ENCODE results near the gene EDNRA.

The EDNRA gene

DNA sequence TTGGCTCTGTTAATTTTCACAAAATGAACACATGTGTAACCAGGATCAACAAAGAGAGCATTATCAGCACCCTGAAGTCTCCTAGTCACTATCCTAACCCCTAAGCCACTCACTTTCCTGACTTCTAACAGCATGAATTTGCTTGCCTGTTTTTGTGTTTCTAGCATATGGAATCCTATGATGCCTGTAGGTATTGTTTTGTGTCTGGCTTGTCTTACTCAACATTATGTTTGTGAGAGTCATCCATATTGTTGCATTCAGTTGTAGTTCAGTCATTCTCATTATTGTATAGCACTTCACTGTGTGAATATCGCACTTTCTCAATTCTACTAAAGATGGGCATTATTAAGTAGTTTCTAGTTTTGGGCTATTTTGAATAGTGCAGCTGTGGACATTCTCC lies 15.6 kb downstream of the EDNRA start:
- no peak for ATAC-seq
- TF ChIP-seq SNAI2 (CRISPR knock-in tag; IDR thresholded peaks at IDR 0.05): no peak
- TF ChIP-seq TCF4 (CRISPR knock-in tag; IDR thresholded peaks at IDR 0.05; ENCODE audit: borderline replicate concordance): no peak
- no peak for TF ChIP-seq ESRRG (CRISPR knock-in tag; IDR thresholded peaks at IDR 0.05)
- no peak for TF ChIP-seq RARB (CRISPR knock-in tag; IDR thresholded peaks at IDR 0.05)
- no peak for TF ChIP-seq TOX (CRISPR knock-in tag; IDR thresholded peaks at IDR 0.05; ENCODE audit: borderline replicate concordance)
- no peak for TF ChIP-seq ZNF70 (CRISPR knock-in tag; IDR thresholded peaks at IDR 0.05)
- no peak for TF ChIP-seq ZFP30 (CRISPR knock-in tag; IDR thresholded peaks at IDR 0.05)
- no peak for TF ChIP-seq ZFP3 (CRISPR knock-in tag; IDR thresholded peaks at IDR 0.05)
- TF ChIP-seq ZNF8 (CRISPR knock-in tag; IDR thresholded peaks at IDR 0.05): no peak
- TF ChIP-seq, protein P1, sequence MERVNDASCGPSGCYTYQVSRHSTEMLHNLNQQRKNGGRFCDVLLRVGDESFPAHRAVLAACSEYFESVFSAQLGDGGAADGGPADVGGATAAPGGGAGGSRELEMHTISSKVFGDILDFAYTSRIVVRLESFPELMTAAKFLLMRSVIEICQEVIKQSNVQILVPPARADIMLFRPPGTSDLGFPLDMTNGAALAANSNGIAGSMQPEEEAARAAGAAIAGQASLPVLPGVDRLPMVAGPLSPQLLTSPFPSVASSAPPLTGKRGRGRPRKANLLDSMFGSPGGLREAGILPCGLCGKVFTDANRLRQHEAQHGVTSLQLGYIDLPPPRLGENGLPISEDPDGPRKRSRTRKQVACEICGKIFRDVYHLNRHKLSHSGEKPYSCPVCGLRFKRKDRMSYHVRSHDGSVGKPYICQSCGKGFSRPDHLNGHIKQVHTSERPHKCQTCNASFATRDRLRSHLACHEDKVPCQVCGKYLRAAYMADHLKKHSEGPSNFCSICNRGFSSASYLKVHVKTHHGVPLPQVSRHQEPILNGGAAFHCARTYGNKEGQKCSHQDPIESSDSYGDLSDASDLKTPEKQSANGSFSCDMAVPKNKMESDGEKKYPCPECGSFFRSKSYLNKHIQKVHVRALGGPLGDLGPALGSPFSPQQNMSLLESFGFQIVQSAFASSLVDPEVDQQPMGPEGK (CRISPR knock-in tag; IDR thresholded peaks at IDR 0.05; ENCODE audit: borderline replicate concordance): no peak
- no peak for TF ChIP-seq BACH2 (CRISPR knock-in tag; IDR thresholded peaks at IDR 0.05; ENCODE audit: borderline replicate concordance)
- no peak for TF ChIP-seq ZC3H10 (CRISPR knock-in tag; IDR thresholded peaks at IDR 0.05)
- no peak for TF ChIP-seq OSR1 (CRISPR knock-in tag; IDR thresholded peaks at IDR 0.05)
- TF ChIP-seq CSDC2 (CRISPR knock-in tag; IDR thresholded peaks at IDR 0.05): no peak
- TF ChIP-seq PPARA (CRISPR knock-in tag; IDR thresholded peaks at IDR 0.05; ENCODE audit: borderline replicate concordance): no peak
- TF ChIP-seq, protein P2, sequence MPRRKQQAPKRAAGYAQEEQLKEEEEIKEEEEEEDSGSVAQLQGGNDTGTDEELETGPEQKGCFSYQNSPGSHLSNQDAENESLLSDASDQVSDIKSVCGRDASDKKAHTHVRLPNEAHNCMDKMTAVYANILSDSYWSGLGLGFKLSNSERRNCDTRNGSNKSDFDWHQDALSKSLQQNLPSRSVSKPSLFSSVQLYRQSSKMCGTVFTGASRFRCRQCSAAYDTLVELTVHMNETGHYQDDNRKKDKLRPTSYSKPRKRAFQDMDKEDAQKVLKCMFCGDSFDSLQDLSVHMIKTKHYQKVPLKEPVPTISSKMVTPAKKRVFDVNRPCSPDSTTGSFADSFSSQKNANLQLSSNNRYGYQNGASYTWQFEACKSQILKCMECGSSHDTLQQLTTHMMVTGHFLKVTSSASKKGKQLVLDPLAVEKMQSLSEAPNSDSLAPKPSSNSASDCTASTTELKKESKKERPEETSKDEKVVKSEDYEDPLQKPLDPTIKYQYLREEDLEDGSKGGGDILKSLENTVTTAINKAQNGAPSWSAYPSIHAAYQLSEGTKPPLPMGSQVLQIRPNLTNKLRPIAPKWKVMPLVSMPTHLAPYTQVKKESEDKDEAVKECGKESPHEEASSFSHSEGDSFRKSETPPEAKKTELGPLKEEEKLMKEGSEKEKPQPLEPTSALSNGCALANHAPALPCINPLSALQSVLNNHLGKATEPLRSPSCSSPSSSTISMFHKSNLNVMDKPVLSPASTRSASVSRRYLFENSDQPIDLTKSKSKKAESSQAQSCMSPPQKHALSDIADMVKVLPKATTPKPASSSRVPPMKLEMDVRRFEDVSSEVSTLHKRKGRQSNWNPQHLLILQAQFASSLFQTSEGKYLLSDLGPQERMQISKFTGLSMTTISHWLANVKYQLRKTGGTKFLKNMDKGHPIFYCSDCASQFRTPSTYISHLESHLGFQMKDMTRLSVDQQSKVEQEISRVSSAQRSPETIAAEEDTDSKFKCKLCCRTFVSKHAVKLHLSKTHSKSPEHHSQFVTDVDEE (CRISPR knock-in tag; IDR thresholded peaks at IDR 0.05): no peak
- no peak for TF ChIP-seq ARNTL (CRISPR knock-in tag; IDR thresholded peaks at IDR 0.05; ENCODE audit: borderline replicate concordance, low read depth)

DNA sequence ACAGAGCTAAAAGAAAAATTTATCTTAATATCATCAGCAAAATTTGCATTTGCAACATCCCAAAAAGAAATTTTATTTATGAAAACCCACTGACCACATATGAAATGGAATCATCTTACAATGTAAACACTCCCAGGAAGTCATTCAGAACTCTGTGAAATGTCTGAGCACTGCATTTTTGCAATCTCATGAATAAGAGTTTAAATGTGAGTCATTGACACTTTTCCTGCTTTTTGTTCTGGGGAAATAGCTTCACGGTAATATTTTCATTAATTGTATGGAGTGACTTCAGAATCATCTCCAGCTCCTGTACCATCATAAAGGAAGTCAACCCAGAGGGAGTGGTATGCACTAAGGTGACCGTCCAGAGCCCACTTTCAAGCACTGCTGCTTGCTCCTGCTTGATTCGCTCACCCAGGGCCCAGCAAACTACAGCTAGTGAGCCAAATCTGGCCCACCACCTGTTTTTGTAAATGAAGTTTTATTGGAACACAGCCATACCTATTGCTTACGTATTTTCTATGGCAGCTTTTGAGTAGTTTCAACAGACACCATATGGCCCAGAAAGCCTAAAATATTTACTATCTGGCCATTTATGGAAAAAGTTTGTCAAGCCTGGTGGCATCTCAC lies 17.2 kb downstream of the EDNRA start:
- TF ChIP-seq, protein P3, sequence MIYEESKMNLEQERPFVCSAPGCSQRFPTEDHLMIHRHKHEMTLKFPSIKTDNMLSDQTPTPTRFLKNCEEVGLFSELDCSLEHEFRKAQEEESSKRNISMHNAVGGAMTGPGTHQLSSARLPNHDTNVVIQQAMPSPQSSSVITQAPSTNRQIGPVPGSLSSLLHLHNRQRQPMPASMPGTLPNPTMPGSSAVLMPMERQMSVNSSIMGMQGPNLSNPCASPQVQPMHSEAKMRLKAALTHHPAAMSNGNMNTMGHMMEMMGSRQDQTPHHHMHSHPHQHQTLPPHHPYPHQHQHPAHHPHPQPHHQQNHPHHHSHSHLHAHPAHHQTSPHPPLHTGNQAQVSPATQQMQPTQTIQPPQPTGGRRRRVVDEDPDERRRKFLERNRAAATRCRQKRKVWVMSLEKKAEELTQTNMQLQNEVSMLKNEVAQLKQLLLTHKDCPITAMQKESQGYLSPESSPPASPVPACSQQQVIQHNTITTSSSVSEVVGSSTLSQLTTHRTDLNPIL (CRISPR knock-in tag; IDR thresholded peaks at IDR 0.05; ENCODE audit: low read depth): no peak
- TF ChIP-seq ARNTL (CRISPR knock-in tag; IDR thresholded peaks at IDR 0.05; ENCODE audit: borderline replicate concordance, low read depth) (no peak), BACH2 (CRISPR knock-in tag; IDR thresholded peaks at IDR 0.05; ENCODE audit: borderline replicate concordance) (no peak), ZNF70 (CRISPR knock-in tag; IDR thresholded peaks at IDR 0.05) (no peak), ZC3H10 (CRISPR knock-in tag; IDR thresholded peaks at IDR 0.05) (no peak), ESRRG (CRISPR knock-in tag; IDR thresholded peaks at IDR 0.05) (no peak), PPARA (CRISPR knock-in tag; IDR thresholded peaks at IDR 0.05; ENCODE audit: borderline replicate concordance) (no peak), ZNF565 (CRISPR knock-in tag; conservative IDR thresholded peaks at IDR 0.05; ENCODE audit: low read depth) (no peak), GLIS3 (CRISPR knock-in tag; IDR thresholded peaks at IDR 0.05) (no peak), ZNF8 (CRISPR knock-in tag; IDR thresholded peaks at IDR 0.05) (no peak), CSDC2 (CRISPR knock-in tag; IDR thresholded peaks at IDR 0.05) (no peak), ISL1 (CRISPR knock-in tag; IDR thresholded peaks at IDR 0.05) (no peak)
- TF ChIP-seq, protein P4, sequence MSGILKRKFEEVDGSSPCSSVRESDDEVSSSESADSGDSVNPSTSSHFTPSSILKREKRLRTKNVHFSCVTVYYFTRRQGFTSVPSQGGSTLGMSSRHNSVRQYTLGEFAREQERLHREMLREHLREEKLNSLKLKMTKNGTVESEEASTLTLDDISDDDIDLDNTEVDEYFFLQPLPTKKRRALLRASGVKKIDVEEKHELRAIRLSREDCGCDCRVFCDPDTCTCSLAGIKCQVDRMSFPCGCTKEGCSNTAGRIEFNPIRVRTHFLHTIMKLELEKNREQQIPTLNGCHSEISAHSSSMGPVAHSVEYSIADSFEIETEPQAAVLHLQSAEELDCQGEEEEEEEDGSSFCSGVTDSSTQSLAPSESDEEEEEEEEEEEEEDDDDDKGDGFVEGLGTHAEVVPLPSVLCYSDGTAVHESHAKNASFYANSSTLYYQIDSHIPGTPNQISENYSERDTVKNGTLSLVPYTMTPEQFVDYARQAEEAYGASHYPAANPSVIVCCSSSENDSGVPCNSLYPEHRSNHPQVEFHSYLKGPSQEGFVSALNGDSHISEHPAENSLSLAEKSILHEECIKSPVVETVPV (CRISPR knock-in tag; IDR thresholded peaks at IDR 0.05): no peak
- TF ChIP-seq, protein P2 (CRISPR knock-in tag; IDR thresholded peaks at IDR 0.05): no peak
- TF ChIP-seq, protein P5, sequence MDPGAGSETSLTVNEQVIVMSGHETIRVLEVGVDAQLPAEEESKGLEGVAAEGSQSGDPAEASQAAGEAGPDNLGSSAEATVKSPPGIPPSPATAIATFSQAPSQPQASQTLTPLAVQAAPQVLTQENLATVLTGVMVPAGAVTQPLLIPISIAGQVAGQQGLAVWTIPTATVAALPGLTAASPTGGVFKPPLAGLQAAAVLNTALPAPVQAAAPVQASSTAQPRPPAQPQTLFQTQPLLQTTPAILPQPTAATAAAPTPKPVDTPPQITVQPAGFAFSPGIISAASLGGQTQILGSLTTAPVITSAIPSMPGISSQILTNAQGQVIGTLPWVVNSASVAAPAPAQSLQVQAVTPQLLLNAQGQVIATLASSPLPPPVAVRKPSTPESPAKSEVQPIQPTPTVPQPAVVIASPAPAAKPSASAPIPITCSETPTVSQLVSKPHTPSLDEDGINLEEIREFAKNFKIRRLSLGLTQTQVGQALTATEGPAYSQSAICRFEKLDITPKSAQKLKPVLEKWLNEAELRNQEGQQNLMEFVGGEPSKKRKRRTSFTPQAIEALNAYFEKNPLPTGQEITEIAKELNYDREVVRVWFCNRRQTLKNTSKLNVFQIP (CRISPR knock-in tag; IDR thresholded peaks at IDR 0.05; ENCODE audit: borderline replicate concordance, low read depth): no peak
- peak; percentile 75 for ATAC-seq
